Fibroblast of lung (primary cell): ENCODE results near the gene ITGAL. TPM values are rescaled to one million over a fixed set of nuclear protein-coding genes. Genes with fewer than 3 reads are reported as not detected.

Source experiments
- DNase-seq, 2 donors: peaks; one replicate each; pipeline versions ENCODE4 v3.0.0 to v3.0.0-alpha.2; 2010; ENCODE audit warnings: low read depth in 2 of 2
- H2AFZ ChIP-seq: 2 replicates; pipeline ENCODE4 v1.5.1; 2012; ENCODE audit warnings: low read length, control low read depth, inconsistent platforms
- H3K27ac ChIP-seq: 2 replicates; pipeline ENCODE4 v1.5.1; 2011; ENCODE audit warnings: low read length, control low read depth; ENCODE audit not compliant: insufficient read depth
- H3K27me3 ChIP-seq: 2 replicates; pipeline ENCODE4 v1.5.1; 2011; ENCODE audit warnings: mild to moderate bottlenecking, low read length; ENCODE audit not compliant: control insufficient read depth, insufficient read depth
- H3K36me3 ChIP-seq: 2 replicates; pipeline ENCODE4 v1.5.1; 2011; ENCODE audit warnings: low read length; ENCODE audit not compliant: control insufficient read depth, insufficient read depth
- H3K4me1 ChIP-seq: 2 replicates; pipeline ENCODE4 v1.5.1; 2011; ENCODE audit warnings: low read length; ENCODE audit not compliant: control insufficient read depth, insufficient read depth; ENCODE audit errors: extremely low read depth
- H3K4me2 ChIP-seq: 2 replicates; pipeline ENCODE4 v1.5.1; 2011; ENCODE audit warnings: low read length, control low read depth; ENCODE audit not compliant: insufficient read depth; ENCODE audit errors: extremely low read depth
- H3K4me3 ChIP-seq, 4 experiments: fragments of 200-600 bp in 1 of 4; sonication (generic) in 1 of 4; replicated peaks in 1 of 4; 2 replicates each; pipeline ENCODE4 v1.5.1; 2011 to 2016; ENCODE audit warnings: low read length in 4 of 4, low read depth in 3 of 4, mild to moderate bottlenecking in 3 of 4, control low read depth in 2 of 4, inconsistent platforms in 1 of 4, mixed read lengths in 1 of 4; ENCODE audit not compliant: insufficient read depth in 1 of 4; ENCODE audit errors: control extremely low read depth in 1 of 4
- H3K79me2 ChIP-seq: 2 replicates; pipeline ENCODE4 v1.5.1; 2012; ENCODE audit warnings: mild to moderate bottlenecking, low read length, inconsistent platforms; ENCODE audit not compliant: control insufficient read depth, insufficient read depth
- H3K9ac ChIP-seq: 2 replicates; pipeline ENCODE4 v1.5.1; 2011; ENCODE audit warnings: mild to moderate bottlenecking, low read length, control low read depth; ENCODE audit not compliant: insufficient read depth
- H3K9me3 ChIP-seq: 2 replicates; pipeline ENCODE4 v1.5.1; 2012; ENCODE audit warnings: low read depth, low read length; ENCODE audit not compliant: control insufficient read depth, insufficient read depth
- H4K20me1 ChIP-seq: 2 replicates; pipeline ENCODE4 v1.5.1; 2011; ENCODE audit warnings: low read length; ENCODE audit not compliant: control insufficient read depth, insufficient read depth; ENCODE audit errors: extremely low read depth
- EZH2 ChIP-seq: IDR thresholded peaks from 2 replicates; pipeline ENCODE4 v1.5.1; 2012; ENCODE audit warnings: low read length, control low read depth, mild to moderate bottlenecking; ENCODE audit errors: missing control alignments
- polyA plus RNA-seq, 2 donors: library from polyadenylated mRNA; depleted of rRNA in 1 of 2; stranded (reverse) in 1 of 2; unstranded in 1 of 2; fragments of >200 nt; gene quantifications; 2 replicates each; pipeline ENCODE4 v1.2.1, GENCODE V29; 2011 to 2012; ENCODE audit warnings: missing spikeins in 1 of 2
- total RNA-seq: library from RNA; depleted of rRNA; stranded (reverse); fragments of >200 nt; gene quantifications from 2 replicates; pipeline ENCODE4 v1.2.1, GENCODE V29; 2014
- TF ChIP-seq, protein P1 (sequence below), 2 donors: IDR thresholded peaks in 1 of 2; conservative IDR thresholded peaks in 1 of 2; 1 replicate in 1 of 2; 2 replicates in 1 of 2; pipeline ENCODE4 v1.5.1; 2011 to 2012; ENCODE audit warnings: low read length in 2 of 2, control low read depth in 1 of 2, inconsistent platforms in 1 of 2, low read depth in 1 of 2, mild to moderate bottlenecking in 1 of 2

The ITGAL gene
- total and polyA plus RNA-seq, 2 donors (not counting 1 experiment from before 2014, with no cell fraction given), result not detected

DNA sequence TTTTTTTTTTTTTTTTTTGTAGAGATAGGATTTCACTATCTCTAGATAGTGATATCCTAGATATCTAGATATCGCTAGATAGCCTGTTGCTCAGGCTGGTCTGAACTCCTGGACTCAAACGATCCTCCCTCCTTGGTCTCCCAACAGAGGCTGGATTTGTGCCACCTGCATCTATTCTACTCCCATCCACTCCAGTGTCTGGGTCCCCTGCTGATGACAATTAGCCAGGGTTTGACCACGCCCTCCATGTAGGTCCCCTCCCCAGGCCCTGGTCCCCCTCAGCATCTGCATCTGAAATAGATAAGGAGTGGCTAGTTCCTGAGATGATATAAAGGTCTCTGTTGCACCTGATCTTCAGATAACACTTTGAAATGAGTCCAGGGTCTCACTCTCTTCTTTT lies 96.7 kb downstream of the ITGAL start:
- no peak overlapping the region for H3K9ac ChIP-seq
- H3K9me3 ChIP-seq, result no peaks in the 10 kb centered on the region
- peaks cover 3% of the 10 kb centered on the region for H3K4me1 ChIP-seq
- no peak for DNase-seq
- H2AFZ ChIP-seq, result no peak overlapping the region
- peaks cover 5% of the 10 kb centered on the region for H3K27me3 ChIP-seq
- no peaks in the 10 kb centered on the region for H4K20me1 ChIP-seq
- H3K27ac ChIP-seq, result no peak overlapping the region
- no peaks in the 10 kb centered on the region for H3K36me3 ChIP-seq
- H3K4me3 ChIP-seq, result no peak overlapping the region
- no peak for TF ChIP-seq EZH2
- TF ChIP-seq, protein P1, sequence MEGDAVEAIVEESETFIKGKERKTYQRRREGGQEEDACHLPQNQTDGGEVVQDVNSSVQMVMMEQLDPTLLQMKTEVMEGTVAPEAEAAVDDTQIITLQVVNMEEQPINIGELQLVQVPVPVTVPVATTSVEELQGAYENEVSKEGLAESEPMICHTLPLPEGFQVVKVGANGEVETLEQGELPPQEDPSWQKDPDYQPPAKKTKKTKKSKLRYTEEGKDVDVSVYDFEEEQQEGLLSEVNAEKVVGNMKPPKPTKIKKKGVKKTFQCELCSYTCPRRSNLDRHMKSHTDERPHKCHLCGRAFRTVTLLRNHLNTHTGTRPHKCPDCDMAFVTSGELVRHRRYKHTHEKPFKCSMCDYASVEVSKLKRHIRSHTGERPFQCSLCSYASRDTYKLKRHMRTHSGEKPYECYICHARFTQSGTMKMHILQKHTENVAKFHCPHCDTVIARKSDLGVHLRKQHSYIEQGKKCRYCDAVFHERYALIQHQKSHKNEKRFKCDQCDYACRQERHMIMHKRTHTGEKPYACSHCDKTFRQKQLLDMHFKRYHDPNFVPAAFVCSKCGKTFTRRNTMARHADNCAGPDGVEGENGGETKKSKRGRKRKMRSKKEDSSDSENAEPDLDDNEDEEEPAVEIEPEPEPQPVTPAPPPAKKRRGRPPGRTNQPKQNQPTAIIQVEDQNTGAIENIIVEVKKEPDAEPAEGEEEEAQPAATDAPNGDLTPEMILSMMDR (conservative IDR thresholded peaks at IDR 0.05 in 1 of 2, IDR thresholded peaks at IDR 0.05 in 1 of 2; ENCODE audit: low read depth in 1 of 2, low read length in 2 of 2), result no peak
- no peaks in the 10 kb centered on the region for H3K79me2 ChIP-seq
- H3K4me2 ChIP-seq, result no peak overlapping the region

DNA sequence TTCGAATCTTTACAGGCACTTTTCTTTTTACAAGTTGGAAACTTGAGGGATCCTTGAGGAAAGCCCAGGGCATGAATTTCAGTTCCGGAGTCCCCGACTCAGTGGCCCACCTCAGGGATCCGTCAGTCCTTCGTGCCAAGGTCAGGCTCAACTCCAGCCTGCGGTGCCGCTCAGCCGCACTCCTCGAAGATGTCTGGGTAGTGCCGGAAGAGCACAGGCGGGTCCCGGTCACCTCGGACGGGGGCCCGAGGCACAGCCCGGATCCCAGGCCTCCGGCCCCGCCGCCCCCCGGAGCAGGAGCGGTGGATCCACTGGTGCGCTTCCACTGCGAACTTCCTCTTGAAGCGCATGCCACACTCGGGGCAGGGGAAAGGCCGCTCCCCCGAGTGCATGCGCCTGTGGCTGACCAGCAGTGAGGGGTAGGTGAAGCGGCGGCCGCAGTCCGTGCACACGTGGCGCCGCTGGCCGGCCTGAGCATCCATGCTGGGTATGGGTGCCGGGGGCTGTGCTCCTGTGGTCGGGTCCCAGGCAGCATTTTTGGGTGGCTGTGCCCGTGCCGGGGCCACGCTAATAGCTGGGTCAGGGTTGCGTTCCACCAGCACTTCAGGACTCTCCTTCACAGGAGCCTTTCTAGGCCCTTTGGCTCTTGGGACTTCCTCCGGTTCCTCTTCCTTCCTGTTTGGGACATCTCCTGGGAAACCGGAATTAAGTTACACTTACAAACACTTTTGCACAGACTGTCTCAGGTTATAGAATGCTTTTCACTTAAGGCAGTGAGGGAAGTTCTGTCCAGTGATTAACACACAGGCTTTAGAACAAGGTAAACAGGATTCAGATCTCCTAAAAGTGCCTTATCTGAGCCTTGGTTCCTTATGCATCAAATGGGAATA lies 97.4 kb downstream of the ITGAL start:
- Histone ChIP-seq H3K4me1 (peaks cover 3% of the 10 kb centered on the region), H3K9me3 (no peaks in the 10 kb centered on the region), H3K9ac (no peak overlapping the region), H3K36me3 (no peaks in the 10 kb centered on the region), H3K4me3 (no peak overlapping the region), H3K79me2 (no peaks in the 10 kb centered on the region), H2AFZ (no peak overlapping the region), H3K27ac (no peak overlapping the region), H3K27me3 (peaks cover 5% of the 10 kb centered on the region), H3K4me2 (no peak overlapping the region), H4K20me1 (no peaks in the 10 kb centered on the region)
- DNase-seq, result no peak
- TF ChIP-seq EZH2, result no peak
- TF ChIP-seq, protein P1 (conservative IDR thresholded peaks at IDR 0.05 in 1 of 2, IDR thresholded peaks at IDR 0.05 in 1 of 2; ENCODE audit: low read depth in 1 of 2, low read length in 2 of 2), result no peak

DNA sequence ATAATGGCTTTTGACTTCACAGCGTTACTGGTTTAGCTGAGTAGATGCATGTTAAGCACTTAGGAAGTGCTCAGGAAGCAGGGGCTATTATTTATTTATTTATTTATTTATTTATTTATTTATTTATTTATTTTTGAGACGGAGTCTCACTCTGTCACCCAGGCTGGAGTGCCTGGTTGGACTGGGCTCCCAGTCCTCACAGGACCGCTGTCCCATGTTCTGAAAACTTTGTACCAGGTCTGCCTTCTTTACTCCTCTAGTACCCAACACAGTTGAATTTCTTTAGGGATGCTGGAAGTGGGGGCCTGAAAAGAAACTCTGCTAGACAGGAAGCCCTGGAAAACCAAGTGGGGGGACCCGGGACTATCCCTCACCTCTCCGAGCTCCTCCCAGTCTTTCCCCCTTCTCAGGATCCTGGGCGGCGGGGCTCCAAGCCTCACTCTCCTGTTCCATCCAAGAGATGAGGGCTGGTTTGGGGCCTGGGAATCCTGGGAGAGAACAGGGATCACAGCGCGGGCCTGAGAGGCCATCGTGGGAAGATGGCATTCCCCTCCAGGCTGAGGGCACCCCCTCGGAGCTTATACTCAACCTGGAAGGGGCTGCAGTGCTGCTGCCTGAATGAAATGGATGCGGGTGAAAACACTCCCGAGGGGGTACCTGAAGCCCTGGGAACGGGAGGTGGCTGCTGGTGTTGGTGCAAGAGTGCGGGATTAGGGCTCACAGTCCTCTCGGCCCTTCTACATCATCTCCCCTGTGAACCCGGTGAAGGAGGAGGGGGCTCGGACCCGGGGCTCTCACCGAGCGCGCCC lies 98.3 kb downstream of the ITGAL start:
- H3K27me3 ChIP-seq, result peaks cover 5% of the 10 kb centered on the region
- H3K9ac ChIP-seq, result peak overlapping the region; percentile 68
- peak overlapping the region; percentile 49 for H2AFZ ChIP-seq
- H3K4me3 ChIP-seq, result peak overlapping the region; percentile 54 to 78 (median 71)
- H3K79me2 ChIP-seq, result no peaks in the 10 kb centered on the region
- no peaks in the 10 kb centered on the region for H4K20me1 ChIP-seq
- peak overlapping the region; percentile 98 for H3K4me2 ChIP-seq
- H3K27ac ChIP-seq, result peak overlapping the region; percentile 69
- TF ChIP-seq EZH2, result no peak
- TF ChIP-seq, protein P1 (conservative IDR thresholded peaks at IDR 0.05 in 1 of 2, IDR thresholded peaks at IDR 0.05 in 1 of 2; ENCODE audit: low read depth in 1 of 2, low read length in 2 of 2), result no peak
- no peaks in the 10 kb centered on the region for H3K9me3 ChIP-seq
- no peaks in the 10 kb centered on the region for H3K36me3 ChIP-seq
- peaks cover 3% of the 10 kb centered on the region for H3K4me1 ChIP-seq
- DNase-seq, result peak; percentile 20 to 32
